ENCODE measurements around the gene ZNF345. TPM values are rescaled to one million over a fixed set of nuclear protein-coding genes. Genes with fewer than 3 reads are reported as not detected.

ZNF345 gene
- total RNA-seq, 2 experiments from 2014 or later, result 3.8 to 4.2 TPM

Other genes with a start within 250 kb of the ZNF345 start
- 10 to 100 TPM; 10.9 to 14.8 TPM for gene ZNF382, start 245.6 kb upstream of the ZNF345 start, total RNA-seq
- gene ZNF461, start 184.0 kb upstream of the ZNF345 start, total RNA-seq, result 1 to 10 TPM; 4.2 to 4.9 TPM
- 1 to 10 TPM; 4.9 to 5.3 TPM for gene ZNF567, start 163.3 kb upstream of the ZNF345 start, total RNA-seq
- gene ZNF850, start 78.1 kb upstream of the ZNF345 start, total RNA-seq, result 1 to 10 TPM; 6.7 TPM
- 1 to 10 TPM; 6.1 to 6.9 TPM for gene ZNF790, start 12.5 kb upstream of the ZNF345 start, total RNA-seq
- 1 to 10 TPM; 3.8 to 4.3 TPM for gene ZNF829, start 65.4 kb downstream of the ZNF345 start, total RNA-seq
- 1 to 10 TPM; 4.8 to 6.3 TPM for gene ZNF568, start 65.5 kb downstream of the ZNF345 start, total RNA-seq
- gene ZNF420, start 227.6 kb downstream of the ZNF345 start, total RNA-seq, result 1 to 10 TPM; 6.5 to 8.7 TPM